ENCODE measurements around the gene APRT.

GRCh38 chr16:88774544-88775393 is 37.0 kb downstream of the APRT start:
- TF ChIP-seq CTCF (conservative IDR thresholded peaks at IDR 0.05; ENCODE audit: low read depth, low read length), result no peak
- TF ChIP-seq EZH2 (IDR thresholded peaks at IDR 0.05; ENCODE audit: borderline replicate concordance, low read depth, low read length, poor library complexity, severe bottlenecking), result no peak
